Omental fat pad (tissue), 4 donors: Measurements from ENCODE around the gene MAVS. TPM values are rescaled to one million over a fixed set of nuclear protein-coding genes. Genes with fewer than 3 reads are reported as not detected.

Experiments used
- ATAC-seq: fragments of 150-250 bp; one replicate; pipeline ENCODE4 v1.9.1; 2016; ENCODE audit warnings: mild to moderate bottlenecking, moderate library complexity; ENCODE audit not compliant: low FRiP score
- DNase-seq: peaks from one replicate; pipeline ENCODE4 v3.0.0-alpha.2; 2019; ENCODE audit warnings: low spot score
- total RNA-seq, 4 donors: library from RNA; depleted of rRNA; stranded (reverse); fragments of >200 nt; gene quantifications; one replicate each; pipeline ENCODE4 v1.1.0, GENCODE V29; 2016
- TF ChIP-seq, protein P1 (sequence below), 3 donors: fragments of 450-650 bp; IDR thresholded peaks; one replicate each; pipeline ENCODE4 v1.5.1; 2016 to 2017; ENCODE audit warnings: antibody characterized with exemption in 3 of 3, mild to moderate bottlenecking in 3 of 3, moderate library complexity in 2 of 3

The MAVS gene
- total RNA-seq, 4 donors from 2014 or later: 21.8 to 37.8 (median 29.7) TPM

DNA sequence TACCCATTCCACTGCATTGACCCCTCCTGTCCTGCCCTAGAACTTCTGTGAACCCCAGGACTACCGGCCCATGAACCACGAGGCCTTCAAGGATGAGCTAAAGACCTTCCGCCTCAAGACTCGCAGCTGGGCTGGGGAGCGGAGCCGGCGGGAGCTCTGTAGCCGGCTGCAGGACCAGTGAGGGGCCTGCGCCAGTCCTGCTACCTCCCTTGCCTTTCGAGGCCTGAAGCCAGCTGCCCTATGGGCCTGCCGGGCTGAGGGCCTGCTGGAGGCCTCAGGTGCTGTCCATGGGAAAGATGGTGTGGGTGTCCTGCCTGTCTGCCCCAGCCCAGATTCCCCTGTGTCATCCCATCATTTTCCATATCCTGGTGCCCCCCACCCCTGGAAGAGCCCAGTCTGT lies 41.9 kb upstream of the MAVS start:
- ATAC-seq (no peak), DNase-seq (no peak)
- TF ChIP-seq, protein P1, sequence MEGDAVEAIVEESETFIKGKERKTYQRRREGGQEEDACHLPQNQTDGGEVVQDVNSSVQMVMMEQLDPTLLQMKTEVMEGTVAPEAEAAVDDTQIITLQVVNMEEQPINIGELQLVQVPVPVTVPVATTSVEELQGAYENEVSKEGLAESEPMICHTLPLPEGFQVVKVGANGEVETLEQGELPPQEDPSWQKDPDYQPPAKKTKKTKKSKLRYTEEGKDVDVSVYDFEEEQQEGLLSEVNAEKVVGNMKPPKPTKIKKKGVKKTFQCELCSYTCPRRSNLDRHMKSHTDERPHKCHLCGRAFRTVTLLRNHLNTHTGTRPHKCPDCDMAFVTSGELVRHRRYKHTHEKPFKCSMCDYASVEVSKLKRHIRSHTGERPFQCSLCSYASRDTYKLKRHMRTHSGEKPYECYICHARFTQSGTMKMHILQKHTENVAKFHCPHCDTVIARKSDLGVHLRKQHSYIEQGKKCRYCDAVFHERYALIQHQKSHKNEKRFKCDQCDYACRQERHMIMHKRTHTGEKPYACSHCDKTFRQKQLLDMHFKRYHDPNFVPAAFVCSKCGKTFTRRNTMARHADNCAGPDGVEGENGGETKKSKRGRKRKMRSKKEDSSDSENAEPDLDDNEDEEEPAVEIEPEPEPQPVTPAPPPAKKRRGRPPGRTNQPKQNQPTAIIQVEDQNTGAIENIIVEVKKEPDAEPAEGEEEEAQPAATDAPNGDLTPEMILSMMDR (IDR thresholded peaks at IDR 0.05): no peak

DNA sequence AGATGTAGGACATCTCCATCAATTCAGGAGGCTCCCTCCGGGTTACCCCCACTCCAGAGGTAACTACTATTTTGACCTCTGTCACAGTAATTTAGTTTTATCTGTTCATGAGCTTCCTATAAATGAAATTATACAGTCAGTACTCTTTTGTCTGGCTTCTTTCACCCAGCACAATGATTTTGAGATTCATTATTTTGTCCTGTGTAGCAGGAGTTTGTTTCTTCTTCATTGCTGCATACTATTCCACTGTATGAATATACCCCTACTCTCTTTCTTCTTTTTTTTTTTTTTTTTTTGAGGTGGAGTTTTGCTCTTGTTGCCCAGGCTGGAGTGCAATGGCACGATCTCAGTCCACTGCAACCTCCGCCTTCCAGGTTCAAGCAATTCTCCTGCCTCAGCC lies 38.1 kb upstream of the MAVS start:
- ATAC-seq (no peak), DNase-seq (no peak)
- TF ChIP-seq, protein P1 (IDR thresholded peaks at IDR 0.05): no peak

DNA sequence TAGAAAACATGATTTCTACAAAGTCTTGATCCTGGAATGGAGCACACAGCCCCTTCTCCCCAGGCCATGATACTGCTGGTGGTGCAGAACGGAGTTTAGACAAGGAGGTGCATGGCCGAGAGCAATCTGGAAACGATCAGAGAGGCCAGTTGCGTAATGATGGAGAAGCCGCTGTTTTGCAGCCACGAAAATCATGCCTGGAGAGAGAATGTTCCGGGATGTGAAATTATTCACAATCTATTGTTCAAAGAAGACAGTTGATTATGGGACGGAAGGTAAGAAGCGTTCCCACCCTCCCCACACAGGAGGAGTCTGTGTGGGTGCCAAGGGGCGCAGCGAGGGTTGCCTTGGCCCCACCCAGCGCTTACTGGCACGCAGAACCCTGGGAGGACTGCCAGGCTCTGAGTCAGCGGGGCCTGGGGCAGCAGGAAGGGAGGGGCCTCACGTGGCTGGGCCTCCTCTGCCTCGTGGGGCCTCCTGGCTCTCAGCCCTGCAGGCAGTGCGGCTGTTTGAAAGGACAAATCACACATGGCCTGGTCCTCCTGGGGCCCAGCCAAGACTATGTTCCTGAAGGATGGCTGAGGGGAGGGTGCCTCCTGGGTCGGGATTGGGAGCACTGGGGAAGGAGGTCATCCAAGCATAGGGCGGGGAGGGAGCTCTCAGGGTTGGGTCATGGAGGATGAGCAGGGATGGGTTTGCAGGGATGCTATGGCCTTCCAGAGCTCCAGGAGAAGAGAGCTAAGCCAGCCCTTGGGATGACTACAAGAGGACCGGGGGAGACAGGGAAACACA lies 35.0 kb upstream of the MAVS start:
- DNase-seq (peak; percentile 97), ATAC-seq (peak; percentile 90)
- TF ChIP-seq, protein P1 (IDR thresholded peaks at IDR 0.05): no peak

DNA sequence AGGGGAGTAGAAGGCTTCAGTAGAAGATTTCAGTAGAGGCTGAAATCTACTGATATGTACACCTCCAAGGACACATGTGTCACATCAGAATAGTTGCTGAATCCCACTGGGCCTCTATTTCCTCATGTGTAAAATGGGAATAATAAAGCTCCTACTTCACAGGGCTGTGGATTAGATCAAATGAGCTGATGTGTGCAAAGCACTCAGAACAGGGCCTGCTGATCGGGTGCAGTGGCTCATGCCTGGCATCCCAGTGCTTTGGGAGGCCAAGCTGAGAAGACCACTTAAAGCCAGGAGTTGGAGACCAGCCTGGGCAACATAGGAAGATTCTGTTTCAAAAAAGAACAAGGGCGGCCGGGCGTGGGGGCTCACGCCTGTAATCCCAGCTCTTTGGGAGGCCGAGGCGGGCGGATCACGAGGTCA lies 34.4 kb upstream of the MAVS start:
- DNase-seq: no peak
- TF ChIP-seq, protein P1 (IDR thresholded peaks at IDR 0.05): no peak
- ATAC-seq: no peak

DNA sequence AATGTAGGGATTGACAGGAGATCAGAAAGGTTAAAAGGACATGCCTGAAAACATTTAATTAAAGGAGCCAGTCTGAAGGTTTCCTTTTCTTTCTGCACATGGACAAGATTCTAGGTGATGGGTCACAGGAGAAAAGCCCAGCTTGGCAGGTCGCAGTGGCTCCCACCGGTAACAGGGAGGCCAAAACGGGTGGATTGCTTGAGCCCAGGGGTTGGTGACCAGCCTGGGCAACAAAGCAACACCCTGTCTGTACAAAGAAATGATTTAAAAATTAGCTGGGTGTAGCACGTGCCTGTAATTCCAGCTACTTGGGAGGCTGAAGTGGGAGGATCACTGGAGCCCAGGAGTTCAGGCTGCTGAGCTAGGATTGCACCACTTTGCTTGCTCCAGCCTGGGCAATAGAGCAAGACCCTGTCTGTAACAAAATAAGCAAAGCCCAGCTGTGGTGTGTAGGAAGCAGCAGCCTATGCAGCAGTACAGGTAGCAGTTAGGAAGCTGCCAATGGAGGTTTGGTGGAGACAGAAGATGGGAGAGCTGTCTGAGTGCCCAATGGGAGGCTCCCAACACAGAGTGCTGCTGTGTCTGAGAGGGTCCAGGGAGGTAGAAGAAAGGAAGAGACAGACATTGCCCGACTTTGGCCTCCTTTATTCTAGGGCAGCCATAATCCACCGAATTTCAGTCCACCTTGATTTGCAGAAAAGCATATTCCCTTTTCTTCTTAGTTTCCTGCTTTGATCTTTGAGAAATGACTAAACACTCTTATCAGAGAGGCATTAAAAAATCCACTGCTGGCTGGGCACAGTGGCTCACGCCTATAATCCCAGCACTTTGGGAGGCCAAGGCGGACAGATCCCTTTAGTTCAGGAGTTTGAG lies 33.4 kb upstream of the MAVS start:
- DNase-seq: no peak
- TF ChIP-seq, protein P1 (IDR thresholded peaks at IDR 0.05): no peak
- no peak for ATAC-seq

DNA sequence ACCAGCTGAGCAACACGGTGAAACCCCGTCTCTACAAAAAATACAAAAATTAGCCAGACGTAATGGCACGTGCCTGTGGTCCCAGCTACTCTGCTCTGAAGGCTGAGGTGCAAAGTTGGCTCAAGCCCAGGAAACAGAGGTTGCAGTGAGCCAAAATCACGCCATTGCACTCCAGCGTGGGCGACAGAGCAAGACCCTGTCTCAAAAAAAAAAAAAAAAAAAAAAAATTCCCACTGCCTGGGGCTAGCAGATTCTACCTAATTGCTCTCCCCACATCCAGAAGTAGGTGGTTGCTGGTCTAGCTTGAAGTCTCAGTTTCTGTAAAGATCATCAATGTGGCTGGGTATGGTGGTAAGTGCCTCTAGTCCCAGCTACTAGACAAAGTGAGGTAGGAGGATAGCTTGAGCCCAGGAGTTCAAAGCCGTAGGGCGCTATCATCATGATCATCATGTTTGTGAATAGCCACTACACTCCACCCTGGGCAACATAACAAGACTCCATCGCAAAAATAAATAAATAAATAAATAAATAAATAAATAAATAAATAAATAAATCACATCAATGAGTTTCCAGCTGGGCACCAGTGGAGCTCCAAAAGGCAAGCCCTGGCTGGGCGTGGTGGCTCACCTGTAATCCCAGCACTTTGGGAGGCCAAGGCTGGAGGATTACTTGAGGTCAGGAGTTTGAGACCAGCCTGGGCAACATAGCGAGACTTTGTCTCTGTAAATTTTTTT lies 32.6 kb upstream of the MAVS start:
- ATAC-seq (no peak), DNase-seq (no peak)
- TF ChIP-seq, protein P1 (IDR thresholded peaks at IDR 0.05): no peak
